Left lung (tissue), 10 donors: ENCODE data around the gene TUBB3. TPM values are rescaled to one million over a fixed set of nuclear protein-coding genes. Genes with fewer than 3 reads are reported as not detected.

Experiments used
- ATAC-seq: fragments of 200-7000 bp; cut with Tn5 transposase; one replicate; pipeline ENCODE4 v1.9.1; 2020; ENCODE audit warnings: moderate library complexity
- DNase-seq, 4 donors: peaks; one replicate each; pipeline ENCODE4 v3.0.0-alpha.2; 2013 to 2020
- H3K27ac ChIP-seq, 2 donors: fragments of 200-600 bp; sonication (generic) in 1 of 2; one replicate each; pipeline versions ENCODE4 v1.5.0 to v1.8.0; 2020 to 2021
- H3K27me3 ChIP-seq, 2 donors: fragments of 200-600 bp; sonication (generic) in 1 of 2; one replicate each; pipeline versions ENCODE4 v1.5.0 to v1.8.0; 2020 to 2021
- H3K36me3 ChIP-seq, 2 donors: fragments of 200-600 bp; sonication (generic) in 1 of 2; one replicate each; pipeline versions ENCODE4 v1.5.0 to v1.8.0; 2020 to 2021
- H3K4me1 ChIP-seq, 2 donors: fragments of 200-600 bp; one replicate each; pipeline ENCODE4 v1.8.0; 2021
- H3K4me3 ChIP-seq, 2 donors: fragments of 200-600 bp; sonication (generic) in 1 of 2; one replicate each; pipeline versions ENCODE4 v1.5.0 to v1.8.0; 2020 to 2021; ENCODE audit warnings: mild to moderate bottlenecking in 1 of 2
- H3K9me3 ChIP-seq, 2 donors: fragments of 200-600 bp; sonication (generic) in 1 of 2; one replicate each; pipeline versions ENCODE4 v1.5.0 to v1.8.0; 2020 to 2021
- CTCF ChIP-seq, 2 donors: fragments of 200-600 bp; sonication (generic) in 1 of 2; IDR thresholded peaks; one replicate each; pipeline versions ENCODE4 v1.5.0 to v1.8.0; 2021; ENCODE audit warnings: antibody characterized with exemption in 2 of 2
- intact Hi-C, 2 donors: fragments of 100-400 bp; cut with DNase I; formaldehyde crosslinking; loops; one replicate each; pipeline versions ENCODE4 v1.11.2 to v1.14.2; 2022
- polyA plus RNA-seq, 6 donors: library from polyadenylated mRNA; unstranded; fragments of 120-200 nt; gene quantifications; one replicate each; pipeline ENCODE4 v1.2.1, GENCODE V29; 2013; ENCODE audit not compliant: insufficient read length in 6 of 6
- total RNA-seq, 2 donors: library from RNA; stranded (reverse); fragmentation: NEBNext Ultra II Directional; extraction: Animal tissue kit (Norgen Biotek cat#: 25700); gene quantifications; one replicate each; pipeline ENCODE4 v1.2.1, GENCODE V29; 2021
- donor health status: DM: no; HTN: yes; CAD: no.
- donor health status: DM: no; HTN: no; CAD: no.

TUBB3 gene
- total and polyA plus RNA-seq, 8 donors = 2.7 to 54.2 (median 8.3) TPM

- Histone ChIP-seq H3K9me3 (no peaks in the 10 kb centered on the region), H3K4me3 (no peak overlapping the region), H3K27ac (peak overlapping the region in 1 of 2 donors; percentile 48), H3K4me1 (peaks cover 13 to 63% of the 10 kb centered on the region in 2 donors), H3K36me3 (peaks cover 0 to 31% of the 10 kb centered on the region in 2 donors), H3K27me3 (no peaks in the 10 kb centered on the region)
- peak in 2 of 4 donors; percentile 54 to 58 for DNase-seq
- intact Hi-C loops = no loop called here
- ATAC-seq = no peak
- TF ChIP-seq CTCF (IDR thresholded peaks at IDR 0.05) = no peak
Measured at GRCh38 chr16:89969741-89970410, 46.7 kb downstream of the TUBB3 start.

GRCh38 chr16:89971495-89972243, 48.5 kb downstream of the TUBB3 start:
- intact Hi-C loops = no loop called here
- no peak for TF ChIP-seq CTCF (IDR thresholded peaks at IDR 0.05)
- Histone ChIP-seq H3K9me3 (no peaks in the 10 kb centered on the region), H3K4me3 (peak overlapping the region; percentile 88 to 92), H3K27ac (peak overlapping the region; percentile 91 to 93), H3K4me1 (peaks cover 13 to 67% of the 10 kb centered on the region in 2 donors), H3K27me3 (no peaks in the 10 kb centered on the region), H3K36me3 (peaks cover 0 to 21% of the 10 kb centered on the region in 2 donors)
- peak in 2 of 4 donors; percentile 43 to 88 for DNase-seq
- peak; percentile 38 for ATAC-seq

- peak; percentile 91 to 99 (median 94) for DNase-seq
- Histone ChIP-seq H3K27ac (peak overlapping the region; percentile 91 to 93), H3K36me3 (peaks cover 0 to 19% of the 10 kb centered on the region in 2 donors), H3K27me3 (no peaks in the 10 kb centered on the region), H3K4me3 (peak overlapping the region; percentile 88 to 92), H3K9me3 (no peaks in the 10 kb centered on the region), H3K4me1 (peaks cover 13 to 61% of the 10 kb centered on the region in 2 donors)
- ATAC-seq = peak; percentile 95
- TF ChIP-seq CTCF (IDR thresholded peaks at IDR 0.05) = no peak
- intact Hi-C loops = no loop called here
Measured at GRCh38 chr16:89972244-89973234, 49.4 kb downstream of the TUBB3 start.

GRCh38 chr16:89973235-89973634, 50.1 kb downstream of the TUBB3 start:
- peaks cover 13 to 54% of the 10 kb centered on the region in 2 donors for H3K4me1 ChIP-seq
- ATAC-seq (no peak), DNase-seq (peak in 1 of 4 donors; percentile 0)
- H3K36me3 ChIP-seq = peaks cover 0 to 25% of the 10 kb centered on the region in 2 donors
- no peak for TF ChIP-seq CTCF (IDR thresholded peaks at IDR 0.05)
- peak overlapping the region; percentile 91 to 93 for H3K27ac ChIP-seq
- no peaks in the 10 kb centered on the region for H3K9me3 ChIP-seq
- peak overlapping the region; percentile 88 to 92 for H3K4me3 ChIP-seq
- intact Hi-C loops = no loop called here
- H3K27me3 ChIP-seq = no peaks in the 10 kb centered on the region
